Liver (tissue), 9 donors: ENCODE measurements around the gene RAPH1. TPM values are rescaled to one million over a fixed set of nuclear protein-coding genes. Genes with fewer than 3 reads are reported as not detected.

Experiments
- DNase-seq: peaks from one replicate; pipeline ENCODE4 v3.0.0-alpha.2; 2017; ENCODE audit warnings: low spot score
- H3K27ac ChIP-seq, 2 donors: one replicate each; pipeline ENCODE4 v1.7.0; 2013; ENCODE audit warnings: inconsistent platforms in 2 of 2, low read length in 2 of 2, control low read depth in 1 of 2, low read depth in 1 of 2, mild to moderate bottlenecking in 1 of 2
- H3K27me3 ChIP-seq, 4 donors: one replicate each; pipeline versions ENCODE4 v1.6.1 to v1.7.0; 2013; ENCODE audit warnings: low read length in 3 of 4, inconsistent platforms in 1 of 4, mild to moderate bottlenecking in 1 of 4, moderate library complexity in 1 of 4; ENCODE audit not compliant: control insufficient read depth in 4 of 4, insufficient read depth in 4 of 4
- H3K36me3 ChIP-seq, 4 donors: one replicate each; pipeline versions ENCODE4 v1.6.1 to v1.7.0; 2013; ENCODE audit warnings: low read length in 3 of 4, mild to moderate bottlenecking in 3 of 4, low read depth in 1 of 4, moderate library complexity in 1 of 4; ENCODE audit not compliant: control insufficient read depth in 4 of 4, insufficient read depth in 3 of 4
- H3K4me1 ChIP-seq, 4 donors: one replicate each; pipeline versions ENCODE4 v1.6.1 to v1.7.0; 2013; ENCODE audit warnings: low read length in 3 of 4, mild to moderate bottlenecking in 3 of 4, moderate library complexity in 1 of 4; ENCODE audit not compliant: control insufficient read depth in 4 of 4, insufficient read depth in 4 of 4
- H3K4me3 ChIP-seq, 3 donors: one replicate each; pipeline versions ENCODE4 v1.6.1 to v1.7.0; 2013; ENCODE audit warnings: low read length in 3 of 3, control low read depth in 1 of 3, low read depth in 1 of 3, mild to moderate bottlenecking in 1 of 3
- H3K9ac ChIP-seq, 2 donors: one replicate each; pipeline ENCODE4 v1.7.0; 2013; ENCODE audit warnings: low read length in 2 of 2, mild to moderate bottlenecking in 2 of 2, moderate library complexity in 2 of 2, control low read depth in 1 of 2, low read depth in 1 of 2
- H3K9me3 ChIP-seq, 4 donors: one replicate each; pipeline versions ENCODE4 v1.6.1 to v1.7.0; 2013; ENCODE audit warnings: low read length in 3 of 4; ENCODE audit not compliant: control insufficient read depth in 4 of 4
- ATF3 ChIP-seq: IDR thresholded peaks from 2 replicates; pipeline ENCODE4 v1.6.1; 2016; ENCODE audit warnings: antibody characterized with exemption
- CTCF ChIP-seq: fragments of 150-350 bp; IDR thresholded peaks from 2 replicates; pipeline ENCODE4 v1.5.1; 2017; ENCODE audit warnings: improper control_type of control experiment, low read depth, low read length; ENCODE audit not compliant: missing input control
- EGR1 ChIP-seq, 2 donors: IDR thresholded peaks; 2 replicates each; pipeline ENCODE4 v1.6.1; 2016 to 2018; ENCODE audit warnings: antibody characterized with exemption in 2 of 2, low read depth in 2 of 2
- FOXA1 ChIP-seq: IDR thresholded peaks from 2 replicates; pipeline ENCODE4 v1.6.1; 2016; ENCODE audit warnings: antibody characterized with exemption
- FOXA2 ChIP-seq: IDR thresholded peaks from 2 replicates; pipeline ENCODE4 v1.6.1; 2016; ENCODE audit warnings: antibody characterized with exemption
- GABPA ChIP-seq, 2 donors: IDR thresholded peaks in 1 of 2; conservative IDR thresholded peaks in 1 of 2; 2 replicates each; pipeline ENCODE4 v1.6.1; 2016; ENCODE audit warnings: antibody characterized with exemption in 2 of 2, mild to moderate bottlenecking in 1 of 2, moderate library complexity in 1 of 2
- HNF4A ChIP-seq, 2 donors: conservative IDR thresholded peaks; 2 replicates each; pipeline ENCODE4 v1.6.1; 2016; ENCODE audit warnings: antibody characterized with exemption in 2 of 2, mild to moderate bottlenecking in 2 of 2
- HNF4G ChIP-seq: IDR thresholded peaks from 2 replicates; pipeline ENCODE4 v1.6.1; 2016; ENCODE audit warnings: antibody characterized with exemption
- JUND ChIP-seq, 2 donors: IDR thresholded peaks; 2 replicates each; pipeline ENCODE4 v1.6.1; 2016; ENCODE audit warnings: antibody characterized with exemption in 2 of 2
- MAX ChIP-seq: IDR thresholded peaks from 2 replicates; pipeline ENCODE4 v1.6.1; 2016; ENCODE audit warnings: antibody characterized with exemption
- NR2F2 ChIP-seq: IDR thresholded peaks from 2 replicates; pipeline ENCODE4 v1.6.1; 2016; ENCODE audit warnings: antibody characterized with exemption
- RAD21 ChIP-seq, 2 donors: IDR thresholded peaks; 2 replicates each; pipeline ENCODE4 v1.6.1; 2016; ENCODE audit warnings: antibody characterized with exemption in 2 of 2, mild to moderate bottlenecking in 2 of 2
- REST ChIP-seq: IDR thresholded peaks from 2 replicates; pipeline ENCODE4 v1.6.1; 2016; ENCODE audit warnings: antibody characterized with exemption, mild to moderate bottlenecking
- RXRA ChIP-seq, 2 donors: IDR thresholded peaks; 2 replicates each; pipeline ENCODE4 v1.6.1; 2017 to 2018; ENCODE audit warnings: antibody characterized with exemption in 2 of 2, mild to moderate bottlenecking in 1 of 2
- SP1 ChIP-seq: IDR thresholded peaks from 2 replicates; pipeline ENCODE4 v1.6.1; 2018; ENCODE audit warnings: antibody characterized with exemption, mild to moderate bottlenecking
- TAF1 ChIP-seq: conservative IDR thresholded peaks from 2 replicates; pipeline ENCODE4 v1.6.1; 2016; ENCODE audit warnings: antibody characterized with exemption, mild to moderate bottlenecking
- YY1 ChIP-seq: IDR thresholded peaks from 2 replicates; pipeline ENCODE4 v1.6.1; 2016; ENCODE audit warnings: antibody characterized with exemption, mild to moderate bottlenecking
- ZBTB33 ChIP-seq: IDR thresholded peaks from 2 replicates; pipeline ENCODE4 v1.6.1; 2016; ENCODE audit warnings: antibody characterized with exemption
- WGBS: extraction: QIAGEN DNeasy Blood & Tissue Kit; methylation state at CpG from one replicate; pipeline ENCODE4 v1.1.7; 2013; 5-methylcytosine and 5-hydroxymethylcytosine counted together
- polyA plus RNA-seq, 2 donors: library from polyadenylated mRNA; stranded (reverse) in 1 of 2; unstranded in 1 of 2; fragments of 200-250 nt in 1 of 2; fragments of >200 nt in 1 of 2; fragmentation: Nextera tagmentation in 1 of 2; extraction: Ambion mirVana in 1 of 2; gene quantifications; one replicate each; pipeline versions ENCODE4 v1.2.1 to v1.2.3, GENCODE V29; 2013 to 2015
- total RNA-seq, 2 donors: library from RNA; depleted of rRNA; stranded (reverse); fragments of >200 nt; gene quantifications; one replicate each; pipeline ENCODE4 v1.2.3, GENCODE V29; 2014
- donor health status: healthy.
- donor health status: healthy.
- donor health status: healthy.
- donor health status: healthy.
- donor health status: healthy.

The RAPH1 gene
- total and polyA plus RNA-seq, 4 donors = 7.0 to 83.1 (median 19.4) TPM

- Histone ChIP-seq H3K27ac (no peak overlapping the region), H3K27me3 (no peaks in the 10 kb centered on the region), H3K4me3 (no peak overlapping the region), H3K36me3 (peaks cover 0 to 2% (median 0%) of the 10 kb centered on the region in 4 donors), H3K4me1 (peaks cover 0 to 5% (median 4%) of the 10 kb centered on the region in 4 donors), H3K9me3 (no peaks in the 10 kb centered on the region), H3K9ac (no peak overlapping the region)
- DNase-seq = no peak
- 88% methylated on average over 2 of the region's 2 CpGs for WGBS
- no peak for TF ChIP-seq FOXA2
- no peak for TF ChIP-seq SP1
- no peak for TF ChIP-seq EGR1 (IDR thresholded peaks at IDR 0.05; ENCODE audit: low read depth in 2 of 2)
- TF ChIP-seq HNF4A (conservative IDR thresholded peaks at IDR 0.05) = no peak
- TF ChIP-seq RXRA (IDR thresholded peaks at IDR 0.05) = no peak
- no peak for TF ChIP-seq ATF3
- no peak for TF ChIP-seq ZBTB33
- no peak for TF ChIP-seq MAX
- no peak for TF ChIP-seq GABPA (IDR thresholded peaks at IDR 0.05 in 1 of 2, conservative IDR thresholded peaks at IDR 0.05 in 1 of 2)
- no peak for TF ChIP-seq HNF4G
- TF ChIP-seq YY1 = no peak
- TF ChIP-seq FOXA1 = no peak
- no peak for TF ChIP-seq CTCF
- TF ChIP-seq TAF1 = no peak
- TF ChIP-seq NR2F2 = no peak
- no peak for TF ChIP-seq JUND (IDR thresholded peaks at IDR 0.05)
- TF ChIP-seq RAD21 (IDR thresholded peaks at IDR 0.05) = no peak
- TF ChIP-seq REST = no peak
Observed at GRCh38 chr2:203510256-203510940, 24.7 kb downstream of the RAPH1 start.
